Muscle of back (tissue), 11 donors: ENCODE measurements around the gene CRYGB. TPM values are rescaled to one million over a fixed set of nuclear protein-coding genes. Genes with fewer than 3 reads are reported as not detected.
"Not testable (repeated sequence)": the region's sequence is repeated elsewhere in the genome, so short reads cannot be mapped to it uniquely, and the experiment has no call there.

Source experiments
- DNase-seq, 3 donors: peaks; one replicate each; pipeline versions ENCODE4 v3.0.0 to v3.0.0-alpha.2; 2013
- polyA plus RNA-seq, 10 donors: library from polyadenylated mRNA; unstranded; fragments of 120-200 nt; gene quantifications; one replicate each; pipeline ENCODE4 v1.2.1, GENCODE V29; 2013; ENCODE audit not compliant: insufficient read length in 10 of 10

CRYGB gene
- polyA plus RNA-seq, 10 donors: not detected

- no peak for DNase-seq
Observed at GRCh38 chr2:208150956-208151355, 5.0 kb upstream of the CRYGB start.

- DNase-seq: no peak
Observed at GRCh38 chr2:208150094-208150493, 4.1 kb upstream of the CRYGB start.

- no peak for DNase-seq
Observed at GRCh38 chr2:208148803-208149202, 2.8 kb upstream of the CRYGB start.

GRCh38 chr2:208147759-208148158 lies 1.8 kb upstream of the CRYGB start:
- DNase-seq: no peak

- no peak for DNase-seq
Observed at GRCh38 chr2:208147008-208147407, 1.1 kb upstream of the CRYGB start.

- no peak for DNase-seq
Observed at GRCh38 chr2:208142925-208143799, 2.8 kb downstream of the CRYGB start.

GRCh38 chr2:208142240-208142924 lies 3.6 kb downstream of the CRYGB start:
- peak; percentile 3 to 40 (median 13) for DNase-seq

- no peak for DNase-seq
Observed at GRCh38 chr2:208139447-208139846, 6.5 kb downstream of the CRYGB start.

GRCh38 chr2:208138334-208138733 lies 7.6 kb downstream of the CRYGB start:
- not testable (repeated sequence) for DNase-seq

GRCh38 chr2:208136716-208137094 lies 9.3 kb downstream of the CRYGB start:
- DNase-seq: no peak

GRCh38 chr2:208135794-208136715 lies 9.9 kb downstream of the CRYGB start:
- no peak for DNase-seq

GRCh38 chr2:208134928-208135586 lies 10.9 kb downstream of the CRYGB start:
- no peak for DNase-seq

GRCh38 chr2:208130712-208131110 lies 15.2 kb downstream of the CRYGB start:
- no peak for DNase-seq

GRCh38 chr2:208129744-208130711 lies 15.9 kb downstream of the CRYGB start, which contains the start of gene CRYGC:
Gene CRYGC, minus strand, starts transcription at chr2:208129828. Its CDS starts 36 bp downstream, at chr2:208129792.
- DNase-seq: no peak

- DNase-seq: no peak
Observed at GRCh38 chr2:208128136-208128535, 17.8 kb downstream of the CRYGB start.

GRCh38 chr2:208127090-208127489 lies 18.9 kb downstream of the CRYGB start:
- DNase-seq: no peak

GRCh38 chr2:208125251-208125650 lies 20.7 kb downstream of the CRYGB start:
- DNase-seq: no peak

- DNase-seq: peak in 1 of 3 donors; percentile 20
Observed at GRCh38 chr2:208124013-208124715, 21.8 kb downstream of the CRYGB start, which contains the start of gene CRYGD. Gene CRYGD, minus strand, starts transcription at chr2:208124524. Its CDS starts 51 bp downstream, at chr2:208124473.

- DNase-seq: no peak
Observed at GRCh38 chr2:208122248-208122647, 23.7 kb downstream of the CRYGB start.
